ENCODE results near the gene HDAC8.
"Not testable (repeated sequence)": the region's sequence is repeated elsewhere in the genome, so short reads cannot be mapped to it uniquely, and the experiment has no call there.

HDAC8 gene

GRCh38 chrX:72372735-72373134 is 199.9 kb downstream of the HDAC8 start:
- no peak for DNase-seq

DNA sequence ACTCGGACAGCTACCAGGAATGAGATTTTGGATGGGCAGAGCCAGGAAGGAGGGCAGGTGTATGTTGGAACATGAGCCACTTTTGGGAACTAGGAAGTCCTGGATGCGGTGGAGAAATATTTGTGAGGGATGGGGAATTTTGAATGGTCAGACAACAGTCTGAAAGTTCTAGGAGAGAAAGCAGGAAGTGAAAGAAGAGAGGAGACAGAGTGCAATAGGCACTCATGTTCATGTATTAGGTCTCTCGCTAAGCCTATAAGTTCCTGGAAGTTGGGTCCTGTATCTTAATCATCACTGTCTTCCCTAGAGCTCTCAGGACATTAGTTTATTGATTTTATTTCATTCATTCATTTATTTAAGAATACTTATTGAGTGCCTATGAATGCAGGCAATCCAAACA is 201.2 kb downstream of the HDAC8 start:
- no peak for DNase-seq

DNA sequence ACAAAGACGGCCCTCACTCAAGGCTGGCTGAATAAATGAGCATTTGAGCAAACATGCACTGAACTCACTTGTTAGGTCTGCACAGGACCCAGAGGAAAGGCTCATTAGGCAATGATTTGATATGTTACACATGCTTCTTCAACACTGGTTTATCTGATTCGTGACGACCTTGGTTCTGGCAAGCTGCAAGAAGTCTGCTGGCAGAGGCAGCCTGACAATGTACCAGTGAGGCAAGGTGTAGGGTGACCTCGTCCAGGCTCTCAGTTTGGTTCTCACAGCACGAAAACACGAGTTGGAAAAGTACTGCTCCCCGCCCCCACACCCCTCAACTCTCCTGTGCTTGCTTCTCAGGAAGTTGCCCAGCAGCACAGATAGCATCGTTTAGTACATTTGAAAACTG is 203.8 kb downstream of the HDAC8 start:
- no peak for DNase-seq

DNA sequence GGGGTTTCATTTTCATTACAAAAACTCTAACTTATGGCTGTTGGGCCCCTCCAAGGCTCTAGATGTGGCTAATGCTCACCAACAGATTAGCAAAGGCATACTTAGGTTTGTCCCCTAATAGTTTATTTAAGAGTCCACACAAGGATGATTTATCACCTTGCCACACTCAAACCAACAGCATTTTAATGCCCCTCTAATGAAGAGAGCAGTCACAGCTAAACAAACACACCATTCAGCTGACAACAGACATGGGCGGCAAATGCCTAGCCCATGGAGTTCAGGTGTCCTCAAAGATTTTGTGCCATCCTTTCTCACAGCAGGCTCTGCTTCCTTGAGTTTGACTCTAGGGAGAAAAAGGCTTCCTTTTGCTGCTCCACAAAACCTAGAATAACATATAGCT is 205.1 kb downstream of the HDAC8 start:
- no peak for DNase-seq

GRCh38 chrX:72366701-72367454 is 205.8 kb downstream of the HDAC8 start:
- no peak for DNase-seq

DNA sequence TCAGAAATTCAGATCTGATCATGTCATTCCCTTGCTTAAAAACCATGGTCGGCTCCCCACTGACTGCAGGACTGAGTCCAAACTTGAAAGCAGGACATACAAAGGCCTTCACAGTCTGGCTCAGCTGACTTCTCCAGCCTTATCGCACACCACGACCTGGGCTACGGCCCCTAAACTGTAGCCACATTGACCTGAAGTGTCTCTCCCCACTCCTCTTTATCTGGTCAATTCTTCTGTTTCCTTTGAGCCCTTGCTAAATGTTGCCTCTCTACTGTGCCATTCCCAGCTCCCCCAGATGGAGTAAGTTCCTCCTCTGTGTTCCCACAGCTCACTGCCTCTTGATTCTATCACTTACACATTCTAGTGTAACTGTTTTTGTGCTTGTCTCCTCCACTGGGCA is 206.5 kb downstream of the HDAC8 start:
- no peak for DNase-seq

GRCh38 chrX:72365126-72365525 is 207.5 kb downstream of the HDAC8 start:
- DNase-seq: no peak

GRCh38 chrX:72360326-72360725 is 212.3 kb downstream of the HDAC8 start:
- DNase-seq: no peak

DNA sequence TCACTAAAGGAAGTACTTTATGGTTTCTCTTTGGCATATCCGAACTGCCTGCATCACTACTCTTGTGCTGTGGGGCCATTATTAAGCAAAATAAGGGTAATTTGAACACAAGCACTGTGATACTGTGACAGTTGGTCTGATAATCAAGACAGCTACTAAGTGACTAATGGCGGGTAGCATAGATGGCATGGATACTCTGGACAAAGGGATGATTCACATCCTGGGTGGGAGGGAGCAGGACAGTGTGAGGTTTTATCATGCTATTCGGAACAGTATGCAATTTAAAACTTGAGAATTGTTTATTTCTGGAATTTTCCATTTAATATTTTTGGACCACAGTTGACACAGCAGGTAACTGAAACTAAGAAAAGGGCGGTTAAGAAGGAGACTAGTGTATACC is 214.3 kb downstream of the HDAC8 start:
- peak; percentile 1 for DNase-seq

DNA sequence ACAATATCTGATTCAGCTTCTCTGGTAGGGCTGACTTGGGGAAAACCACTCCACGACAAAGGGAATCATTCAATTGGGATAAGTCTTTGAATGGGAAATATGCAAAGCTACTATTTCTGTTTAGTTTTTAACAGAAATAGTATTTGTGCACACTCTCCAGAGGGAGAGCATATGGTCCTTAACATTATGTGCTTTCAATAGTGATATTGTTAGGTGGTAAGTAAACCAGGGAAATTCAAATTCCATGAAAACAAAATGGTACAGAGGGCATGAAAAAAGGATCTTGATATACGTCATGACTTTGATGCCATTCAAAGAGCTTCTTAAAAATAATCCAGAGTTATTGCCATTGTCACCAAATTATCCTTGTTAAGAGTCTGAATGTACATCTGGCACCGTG is 219.9 kb downstream of the HDAC8 start:
- no peak for DNase-seq

DNA sequence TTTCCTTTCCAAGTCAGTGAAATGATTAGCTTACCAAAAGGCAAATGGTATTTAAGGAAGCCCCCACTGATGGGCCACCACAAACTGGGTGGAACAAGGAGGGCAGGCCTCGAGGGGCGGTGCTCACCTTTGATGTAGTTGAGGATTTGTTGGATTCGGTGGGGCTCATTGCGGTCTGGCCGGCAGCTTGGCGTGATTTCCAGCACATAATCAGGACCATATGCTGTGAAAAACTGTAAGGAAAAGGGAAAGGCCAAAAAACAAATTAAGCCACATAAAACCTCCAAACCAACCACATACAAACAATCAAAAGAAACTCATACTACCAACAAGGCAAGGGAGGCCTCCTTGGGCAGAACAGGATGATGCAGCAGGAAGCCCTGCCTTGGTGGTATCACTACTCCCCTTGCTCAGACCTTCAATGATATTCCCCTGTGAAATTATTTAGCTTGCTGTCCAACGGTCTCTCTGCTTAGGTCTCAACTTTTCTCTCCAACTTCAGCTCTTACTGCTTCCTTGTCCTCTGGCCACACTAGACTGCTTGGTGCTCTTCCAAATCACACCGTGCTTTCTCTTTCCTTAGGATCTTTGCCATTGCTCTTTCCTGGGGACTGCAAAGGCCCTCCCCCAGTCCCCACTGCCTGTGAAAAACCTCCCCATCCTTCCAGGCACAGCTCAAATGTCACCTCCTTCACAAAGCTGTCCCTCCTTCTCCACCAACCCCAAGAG is 220.9 kb downstream of the HDAC8 start:
- peak; percentile 76 for DNase-seq

DNA sequence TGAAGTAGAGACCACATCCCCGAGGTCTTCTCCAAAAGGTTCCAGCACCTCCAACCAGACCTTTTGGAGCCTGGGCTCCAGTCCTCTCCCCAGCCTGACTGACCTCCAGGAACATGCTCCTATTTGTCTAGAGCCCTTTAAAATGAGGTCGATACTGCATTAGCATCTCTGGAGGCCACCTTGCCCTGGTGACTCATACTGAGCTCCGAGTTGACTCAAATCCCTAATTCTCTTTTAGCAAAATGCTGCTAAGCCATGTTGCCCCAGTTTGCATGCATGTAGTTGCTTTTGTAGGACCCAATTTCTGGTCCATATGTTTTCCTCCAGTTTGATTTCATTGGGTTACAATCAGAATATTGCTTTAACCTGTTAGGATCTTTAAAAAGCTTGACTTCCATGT is 223.5 kb downstream of the HDAC8 start:
- no peak for DNase-seq

DNA sequence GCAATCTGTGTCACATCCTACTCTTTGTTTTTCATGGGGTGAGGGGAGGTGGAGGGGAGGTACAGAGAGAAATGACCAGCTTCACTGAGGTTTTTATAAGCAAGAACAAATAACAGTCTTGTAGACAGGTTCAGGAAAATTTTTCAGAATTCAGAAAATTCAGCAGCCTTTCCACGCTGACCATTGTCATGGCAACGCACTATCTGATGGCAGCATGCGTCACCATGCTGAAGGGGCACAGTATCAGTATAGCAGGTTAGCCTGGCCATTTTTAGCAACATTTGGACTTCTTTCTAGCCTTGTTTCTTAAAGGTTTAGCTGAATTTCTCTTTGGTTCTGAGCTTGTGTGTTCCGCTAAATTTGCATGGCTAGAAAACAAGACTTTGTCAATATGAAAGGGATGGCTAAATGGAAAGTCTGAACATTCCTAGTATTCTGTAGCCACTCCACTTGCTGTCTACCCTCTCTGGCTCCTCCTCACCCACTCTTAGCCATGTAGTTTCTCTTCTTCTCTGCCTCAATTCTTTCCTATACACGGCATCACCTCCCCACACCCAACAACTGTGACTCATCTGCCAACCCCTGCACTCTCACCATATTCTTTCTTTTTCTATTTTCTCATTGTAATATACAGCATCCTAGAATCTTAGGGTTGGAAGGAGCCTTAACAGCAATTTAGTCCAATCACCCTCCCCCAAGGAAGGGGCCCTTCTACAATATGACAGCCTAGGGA is 224.2 kb downstream of the HDAC8 start:
- no peak for DNase-seq

GRCh38 chrX:72347366-72347765 is 225.3 kb downstream of the HDAC8 start:
- no peak for DNase-seq

- no peak for DNase-seq
Measured at GRCh38 chrX:72346302-72346949, 226.2 kb downstream of the HDAC8 start.

GRCh38 chrX:72340626-72341025 is 232.0 kb downstream of the HDAC8 start:
- DNase-seq: no peak

DNA sequence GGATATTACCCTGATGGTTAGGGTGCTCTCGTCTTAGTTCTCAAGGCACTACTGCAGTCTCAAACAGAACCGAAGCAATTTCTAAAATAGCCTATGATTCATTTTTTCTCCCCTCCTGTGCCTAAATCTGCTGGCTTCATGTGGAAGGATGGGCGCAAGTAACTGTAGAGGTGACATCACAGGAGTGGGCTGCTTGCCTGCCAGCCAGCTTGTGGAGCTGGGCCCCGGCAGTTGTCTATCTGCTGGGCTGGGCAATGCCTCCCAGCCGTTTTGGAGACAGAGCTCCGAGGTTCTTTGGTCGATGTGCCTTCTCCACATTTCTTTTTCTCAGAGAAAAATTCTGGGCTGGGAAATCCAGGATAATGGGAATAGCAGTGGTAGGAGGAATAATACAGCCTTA is 232.6 kb downstream of the HDAC8 start:
- DNase-seq: no peak

GRCh38 chrX:72330131-72330530 is 242.5 kb downstream of the HDAC8 start:
- DNase-seq: no peak

- DNase-seq: no peak
Measured at GRCh38 chrX:72326605-72327300, 245.9 kb downstream of the HDAC8 start.

DNA sequence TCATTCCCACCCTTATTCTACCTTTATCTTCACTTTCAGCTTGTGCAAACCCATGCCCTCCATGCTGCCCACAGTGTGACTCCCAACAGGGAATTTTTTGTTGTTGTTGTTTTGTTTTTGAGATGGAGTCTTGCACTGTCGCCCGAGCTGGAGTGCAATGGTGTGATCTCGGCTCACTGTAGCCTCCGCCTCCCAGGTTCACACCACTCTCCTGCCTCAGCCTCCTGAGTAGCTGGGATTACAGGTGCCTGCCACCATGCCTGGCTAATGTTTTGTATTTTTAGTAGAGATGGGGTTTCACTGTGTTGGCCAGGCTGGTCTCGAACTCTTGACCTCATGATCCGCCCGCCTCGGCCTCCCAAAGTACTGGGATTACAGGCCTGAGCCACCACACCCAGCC is 253.0 kb downstream of the HDAC8 start:
- not testable (repeated sequence) for DNase-seq

DNA sequence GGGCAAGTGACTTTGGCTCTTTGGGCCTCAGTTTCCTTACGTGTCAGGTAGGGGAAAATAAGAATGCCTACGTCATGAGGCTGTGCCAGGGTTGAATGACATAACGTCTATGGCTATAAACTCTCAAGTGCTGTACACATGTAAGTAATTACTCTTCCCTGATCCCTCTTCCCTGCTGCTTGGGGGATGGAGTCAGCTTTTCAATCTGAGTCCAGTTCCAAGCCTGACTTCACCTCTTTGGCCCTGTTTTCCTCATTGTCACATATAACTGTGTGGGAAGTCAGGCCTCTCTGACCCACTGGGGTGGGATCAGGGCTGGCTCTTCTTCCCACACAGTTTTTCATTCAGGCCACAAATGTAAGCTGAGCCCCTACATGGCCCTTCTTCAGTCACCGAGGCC is 255.5 kb downstream of the HDAC8 start:
- no peak for DNase-seq

DNA sequence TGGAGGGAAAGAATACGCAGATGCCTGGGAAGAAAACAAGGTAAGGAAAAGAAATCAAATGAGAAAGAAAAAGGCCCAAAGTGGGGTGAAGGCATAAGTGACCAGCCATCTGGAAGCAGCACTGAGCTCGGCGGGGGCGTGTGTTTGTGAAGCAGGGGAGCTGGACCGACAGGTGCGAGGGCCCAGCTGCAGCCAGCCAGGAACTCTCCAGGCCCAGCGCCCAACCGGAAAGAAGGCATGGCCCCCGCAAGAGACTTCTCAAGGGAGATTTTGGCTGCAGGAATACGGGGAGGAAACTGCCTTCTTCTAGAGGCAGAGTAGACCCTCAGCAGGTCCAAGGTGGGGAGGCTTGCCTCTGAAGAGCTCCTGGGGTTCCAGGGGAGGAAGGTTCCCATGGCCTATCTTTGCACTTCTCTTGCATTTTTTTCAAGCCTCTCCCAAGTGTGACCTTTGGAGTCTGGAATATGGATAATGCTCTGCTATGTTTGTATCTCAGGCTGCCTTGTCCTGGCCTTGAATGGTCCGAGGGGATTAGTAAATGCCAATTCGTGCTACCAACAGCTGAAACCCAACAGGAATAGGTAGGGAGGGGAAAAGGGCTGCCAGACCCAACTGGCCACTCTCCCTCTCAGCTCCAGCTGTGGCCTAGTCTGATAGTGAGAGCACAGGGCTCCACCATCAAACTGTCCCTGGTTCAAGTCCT is 256.1 kb downstream of the HDAC8 start:
- no peak for DNase-seq

Data from fibroblast of skin of abdomen (primary cell).